Activated effector memory CD4-positive, alpha-beta T cell treated with anti-CD3 and anti-CD28 coated beads, Interleukin-2, amount 50 U/mL, for 16 hours (primary cell): ENCODE results near the gene BLMH.
A peak's percentile ranks its signal among the peaks of the same experiment; 100 is the strongest.

ENCODE experiments used
- DNase-seq: peaks from one replicate; pipeline ENCODE4 v3.0.0-alpha.2; 2020

BLMH gene, protein sequence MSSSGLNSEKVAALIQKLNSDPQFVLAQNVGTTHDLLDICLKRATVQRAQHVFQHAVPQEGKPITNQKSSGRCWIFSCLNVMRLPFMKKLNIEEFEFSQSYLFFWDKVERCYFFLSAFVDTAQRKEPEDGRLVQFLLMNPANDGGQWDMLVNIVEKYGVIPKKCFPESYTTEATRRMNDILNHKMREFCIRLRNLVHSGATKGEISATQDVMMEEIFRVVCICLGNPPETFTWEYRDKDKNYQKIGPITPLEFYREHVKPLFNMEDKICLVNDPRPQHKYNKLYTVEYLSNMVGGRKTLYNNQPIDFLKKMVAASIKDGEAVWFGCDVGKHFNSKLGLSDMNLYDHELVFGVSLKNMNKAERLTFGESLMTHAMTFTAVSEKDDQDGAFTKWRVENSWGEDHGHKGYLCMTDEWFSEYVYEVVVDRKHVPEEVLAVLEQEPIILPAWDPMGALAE

DNA sequence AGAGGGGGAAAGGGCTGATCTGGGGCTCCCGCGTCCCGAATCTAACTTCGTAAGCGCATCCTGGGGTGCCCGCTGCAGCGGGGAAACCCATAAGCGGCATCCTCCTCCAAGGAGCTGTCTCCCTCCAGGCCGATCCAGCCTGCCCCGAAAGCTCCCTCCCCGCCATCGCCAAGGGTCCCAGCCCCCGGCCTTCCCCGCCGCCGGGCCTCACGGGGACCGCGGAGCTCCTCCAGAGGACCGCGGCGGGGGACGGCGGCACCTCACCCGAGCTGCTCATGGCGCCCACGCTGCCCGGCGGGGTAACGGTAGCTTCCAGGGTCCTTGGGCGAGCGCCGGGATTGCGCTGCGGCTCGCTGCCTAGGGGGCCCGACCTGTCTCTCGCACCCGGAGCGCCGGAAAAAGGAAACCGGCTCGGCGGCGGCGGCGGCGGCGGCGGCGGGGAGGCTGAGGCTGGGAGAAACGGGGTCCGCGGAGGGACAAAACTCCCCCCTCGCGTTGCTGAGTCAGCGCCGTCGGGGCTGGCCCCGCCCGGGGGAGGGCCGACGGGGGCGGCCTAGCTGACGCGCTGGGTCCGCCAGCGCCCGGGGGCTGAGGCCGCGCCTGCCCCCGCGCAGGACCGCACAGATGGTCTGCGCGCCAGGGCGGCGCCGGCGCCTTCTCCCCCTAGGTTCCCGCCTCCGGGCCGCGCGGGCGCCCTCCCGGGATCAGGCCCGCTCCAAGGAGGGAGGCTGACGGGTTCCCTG, at the start of gene BLMH:
TSS of gene BLMH (minus strand) at position 402 of the 743 bp plus-strand sequence. CDS start at position 277, 125 bp downstream.
- DNase-seq, result peak; percentile 94

- DNase-seq, result no peak
Observed at GRCh38 chr17:30340801-30341356, 49.1 kb upstream of the BLMH start.

DNA sequence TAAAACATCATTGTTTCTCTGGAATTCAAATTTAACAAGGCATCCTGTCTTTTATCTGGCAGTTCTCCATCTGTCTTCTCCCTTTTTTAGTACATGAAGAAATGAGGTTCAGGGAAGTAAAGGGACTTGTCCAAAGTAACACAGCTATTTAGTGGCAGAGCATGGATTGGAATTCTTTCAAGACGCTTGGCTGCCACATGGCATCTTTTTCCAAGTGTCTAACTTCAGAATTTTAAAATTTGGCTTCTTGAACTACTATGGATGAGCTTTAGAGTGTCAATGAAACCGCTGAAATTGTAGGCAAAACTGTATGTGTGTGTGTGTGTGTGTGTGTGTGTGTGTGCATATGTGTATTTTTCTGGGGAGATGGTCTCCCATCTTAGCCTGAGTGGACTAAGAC, 47.3 kb upstream of the BLMH start:
- DNase-seq, result no peak

GRCh38 chr17:30337393-30337999, 45.8 kb upstream of the BLMH start:
- no peak for DNase-seq

DNA sequence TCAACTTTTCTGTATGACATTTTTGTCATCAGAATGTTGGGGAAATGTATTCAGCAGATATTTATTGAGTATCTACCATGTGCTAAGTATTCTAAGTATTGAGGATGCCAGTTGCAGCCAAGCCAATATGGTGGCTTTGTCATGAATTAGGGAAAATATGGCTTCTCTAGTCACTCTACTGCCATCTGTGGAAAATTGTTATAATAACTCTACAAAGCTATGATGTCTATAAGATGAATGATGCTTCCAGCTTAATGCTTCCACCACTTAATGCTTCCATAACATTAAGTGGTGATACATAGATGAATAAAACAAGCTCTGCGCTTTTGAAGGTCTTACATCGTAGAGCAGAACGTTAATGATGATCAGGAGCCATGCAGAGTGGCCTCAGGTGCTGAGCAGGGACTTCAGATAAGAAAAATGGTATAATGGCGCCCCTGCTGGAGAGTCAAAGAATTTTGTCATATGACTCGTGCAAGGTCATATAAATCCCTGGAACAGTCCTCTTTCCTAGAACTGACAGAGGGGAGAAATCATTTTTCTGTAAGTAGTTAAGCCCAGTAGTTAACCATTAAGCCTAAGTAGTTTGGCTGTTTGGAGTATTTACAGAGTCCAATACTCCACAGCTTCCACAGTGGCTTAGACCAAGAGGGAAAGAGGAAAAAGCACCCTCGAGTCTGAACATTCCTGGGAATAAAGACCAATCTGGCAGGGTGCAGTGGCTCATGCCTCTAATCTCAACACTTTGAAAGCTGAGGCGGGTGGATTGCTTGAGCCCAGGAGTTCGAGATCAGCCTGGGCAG, 44.8 kb upstream of the BLMH start:
- peak; percentile 78 for DNase-seq

- no peak for DNase-seq
Observed at GRCh38 chr17:30334421-30334820, 42.7 kb upstream of the BLMH start.

DNA sequence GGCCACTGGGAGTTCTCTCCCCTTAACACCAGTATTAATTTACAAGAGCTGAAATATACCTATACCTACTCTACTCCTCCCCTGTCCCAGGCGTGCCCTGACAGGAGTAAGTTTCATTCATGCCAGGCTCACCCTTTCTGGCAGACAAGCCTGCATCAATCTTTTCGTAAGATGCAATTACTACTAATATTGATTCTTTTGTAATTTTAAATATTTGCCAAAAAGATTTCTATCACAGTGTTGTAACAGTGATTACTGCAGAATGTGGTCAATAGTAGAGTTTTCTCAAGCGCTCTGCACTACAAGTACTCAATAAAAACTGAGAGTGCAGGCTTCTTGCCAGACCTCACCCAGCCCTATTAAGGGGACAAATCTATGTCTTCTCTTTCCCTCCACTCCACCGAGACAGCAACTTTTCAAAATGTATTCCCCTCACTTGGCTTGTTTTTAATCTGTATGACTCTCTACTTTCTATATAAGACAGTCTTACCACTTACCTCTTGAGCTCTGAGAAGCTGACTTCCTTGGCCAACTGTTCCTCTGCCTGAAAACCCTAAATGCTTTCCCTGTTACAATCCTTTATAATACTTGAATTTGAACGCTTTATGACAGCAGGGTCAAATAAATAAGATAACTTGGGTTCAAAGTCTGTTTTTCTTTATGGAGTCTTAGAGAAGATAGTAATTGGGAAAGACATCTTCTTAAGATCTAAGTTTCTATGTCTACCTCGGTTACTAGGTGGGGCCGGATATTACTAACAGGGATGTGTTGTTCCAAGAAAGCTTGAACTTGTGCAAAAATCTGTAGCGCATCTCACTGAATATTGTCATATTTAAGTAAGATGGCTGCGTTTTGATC, 42.0 kb upstream of the BLMH start, which contains the start of gene TMIGD1:
TSS of gene TMIGD1 (minus strand) at position 555 of the 858 bp plus-strand sequence. CDS start 1,924 bp downstream, outside the sequence.
- no peak for DNase-seq

GRCh38 chr17:30332057-30332542, 40.4 kb upstream of the BLMH start:
- peak; percentile 80 for DNase-seq

- DNase-seq, result no peak
Observed at GRCh38 chr17:30326809-30327208, 35.1 kb upstream of the BLMH start.

GRCh38 chr17:30324723-30325122, 33.0 kb upstream of the BLMH start:
- DNase-seq, result no peak

DNA sequence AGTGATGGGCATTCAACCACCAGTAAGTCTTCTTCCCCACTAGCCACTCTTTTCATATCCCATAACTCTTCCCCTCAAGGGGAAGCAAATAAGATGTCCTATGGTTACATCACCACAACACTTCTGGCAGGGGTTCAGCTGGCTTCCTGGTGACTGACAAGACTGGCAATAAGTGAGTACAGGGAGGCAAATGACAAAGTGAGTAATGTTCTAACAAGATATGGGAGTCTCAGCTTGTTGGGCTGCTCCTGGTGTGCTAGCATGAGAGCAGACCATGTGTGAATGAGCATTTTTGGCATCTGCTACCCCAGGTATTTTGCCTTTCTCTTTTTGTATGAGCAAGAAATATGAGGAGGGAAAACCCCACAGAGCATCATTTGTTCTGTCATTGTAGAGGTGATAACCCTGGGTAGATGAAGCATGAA, 32.2 kb upstream of the BLMH start:
- peak; percentile 73 for DNase-seq

- peak; percentile 74 for DNase-seq
Observed at GRCh38 chr17:30323262-30323894, 31.6 kb upstream of the BLMH start.

DNA sequence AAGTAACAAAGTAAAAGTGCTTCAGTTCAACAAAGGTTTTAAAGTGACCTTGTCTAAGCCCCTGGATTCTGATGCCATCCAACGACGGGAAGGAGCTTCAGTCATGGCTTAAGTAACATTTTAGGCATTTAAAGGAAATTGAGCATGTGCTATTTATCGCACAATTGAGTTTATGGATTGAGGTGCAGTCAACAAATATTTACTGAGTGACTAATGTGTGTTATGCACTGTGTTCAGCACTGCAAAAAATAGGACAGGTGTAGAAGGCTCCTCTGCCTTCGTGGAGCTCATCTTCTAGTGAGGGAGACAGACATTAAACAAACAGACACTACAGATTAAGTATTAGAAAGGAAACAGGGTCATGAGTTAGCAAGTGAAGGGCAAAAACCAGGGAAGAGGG, 29.6 kb upstream of the BLMH start:
- no peak for DNase-seq

DNA sequence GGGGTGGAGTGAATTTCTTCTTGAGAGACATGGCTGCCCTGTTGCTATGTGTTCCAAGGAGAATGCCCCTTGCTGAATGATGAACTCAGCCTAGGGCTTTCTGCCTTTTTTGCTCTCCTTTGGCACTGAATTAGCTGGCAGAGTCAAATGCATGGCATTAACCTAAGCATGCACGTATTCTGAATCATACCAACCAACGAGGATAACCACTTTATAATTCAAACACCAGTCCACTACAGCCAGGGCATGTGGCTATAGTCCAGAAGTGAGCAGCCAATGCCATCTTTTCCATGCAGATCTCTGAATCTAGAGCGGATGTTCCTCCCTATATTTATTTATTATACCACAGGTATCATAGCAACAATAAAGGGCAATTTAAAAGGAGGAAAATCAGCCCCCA, 26.4 kb upstream of the BLMH start:
- DNase-seq, result no peak

GRCh38 chr17:30316736-30317135, 25.0 kb upstream of the BLMH start:
- DNase-seq, result no peak

- DNase-seq, result no peak
Observed at GRCh38 chr17:30315106-30315505, 23.4 kb upstream of the BLMH start.

- DNase-seq, result no peak
Observed at GRCh38 chr17:30314474-30314873, 22.7 kb upstream of the BLMH start.

DNA sequence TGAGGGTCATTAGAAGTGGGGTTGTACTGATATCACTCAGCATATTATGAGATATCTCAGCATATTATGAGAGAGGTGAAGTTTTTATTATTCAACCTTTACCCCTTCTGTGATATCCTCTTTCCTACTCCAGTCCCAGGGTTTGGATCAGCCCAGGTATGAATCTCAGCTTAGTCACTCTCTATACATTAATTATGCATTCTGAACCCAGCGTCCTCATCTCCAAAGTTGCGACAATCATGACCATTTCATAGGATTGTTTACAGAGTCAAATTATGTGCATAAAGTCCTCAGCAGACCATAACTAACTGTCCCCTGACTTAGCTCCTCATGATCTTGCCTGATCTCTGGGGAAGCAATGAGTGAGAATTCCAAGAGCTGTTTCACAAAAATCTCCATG, 20.5 kb upstream of the BLMH start:
- DNase-seq, result no peak

DNA sequence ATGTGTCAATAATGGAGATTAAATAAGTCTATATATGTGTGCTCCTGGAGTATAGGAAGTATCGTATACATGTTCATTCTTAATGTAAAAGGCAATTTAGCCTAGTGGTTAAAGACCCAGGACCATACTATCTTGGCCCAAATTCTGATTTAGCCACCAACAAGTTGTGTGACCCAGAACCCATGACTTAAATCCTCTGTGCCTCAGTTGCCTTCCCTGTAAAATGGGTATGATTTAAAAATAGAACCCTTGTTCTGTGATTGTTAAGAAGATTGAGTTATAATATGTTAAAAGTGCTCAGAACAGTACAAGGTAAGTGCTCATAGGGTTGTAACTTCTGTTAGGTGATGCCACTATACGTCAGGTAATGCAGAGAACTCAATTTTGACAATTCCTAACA, 18.8 kb upstream of the BLMH start:
- DNase-seq, result no peak

DNA sequence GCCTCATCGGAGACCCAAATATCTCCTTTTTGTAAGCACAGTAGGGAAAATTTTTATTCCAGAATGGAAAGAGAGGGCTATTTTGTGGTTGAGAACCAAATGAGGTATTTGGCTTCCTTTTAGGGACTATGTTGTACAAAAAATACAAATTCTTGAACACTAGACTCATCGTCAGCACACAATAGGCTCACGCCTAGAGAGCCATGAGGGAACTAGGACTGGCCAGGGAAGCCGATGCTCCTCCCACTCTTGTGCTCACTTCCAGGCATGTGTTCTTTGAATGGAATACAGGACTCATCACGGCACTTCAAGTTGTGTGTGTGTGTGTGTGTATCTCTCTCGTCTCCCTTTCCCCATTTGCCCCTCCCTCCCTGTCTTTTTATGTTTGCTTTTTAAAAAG, 17.8 kb upstream of the BLMH start:
- DNase-seq, result no peak

DNA sequence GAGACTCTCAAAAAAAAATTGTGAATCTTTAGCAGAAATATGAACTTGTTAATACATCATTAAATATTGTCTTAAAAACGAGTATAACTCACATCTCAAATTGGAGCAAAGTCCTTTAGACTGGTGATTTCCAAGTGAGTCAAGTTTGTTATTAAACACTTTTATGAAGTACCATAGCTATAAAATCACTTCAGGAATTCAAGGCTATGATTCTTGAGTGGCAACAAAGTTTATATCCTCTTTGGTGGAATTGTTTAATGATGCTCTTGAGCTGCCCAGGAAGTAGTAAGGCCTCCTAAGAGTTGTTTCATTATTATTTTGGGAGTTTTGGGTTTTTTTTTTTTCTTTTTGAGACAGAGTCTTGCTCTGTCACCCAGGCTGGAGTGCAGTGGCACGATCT, 16.7 kb upstream of the BLMH start:
- DNase-seq, result no peak
